ENCODE data around the gene DCLK1.

DNA sequence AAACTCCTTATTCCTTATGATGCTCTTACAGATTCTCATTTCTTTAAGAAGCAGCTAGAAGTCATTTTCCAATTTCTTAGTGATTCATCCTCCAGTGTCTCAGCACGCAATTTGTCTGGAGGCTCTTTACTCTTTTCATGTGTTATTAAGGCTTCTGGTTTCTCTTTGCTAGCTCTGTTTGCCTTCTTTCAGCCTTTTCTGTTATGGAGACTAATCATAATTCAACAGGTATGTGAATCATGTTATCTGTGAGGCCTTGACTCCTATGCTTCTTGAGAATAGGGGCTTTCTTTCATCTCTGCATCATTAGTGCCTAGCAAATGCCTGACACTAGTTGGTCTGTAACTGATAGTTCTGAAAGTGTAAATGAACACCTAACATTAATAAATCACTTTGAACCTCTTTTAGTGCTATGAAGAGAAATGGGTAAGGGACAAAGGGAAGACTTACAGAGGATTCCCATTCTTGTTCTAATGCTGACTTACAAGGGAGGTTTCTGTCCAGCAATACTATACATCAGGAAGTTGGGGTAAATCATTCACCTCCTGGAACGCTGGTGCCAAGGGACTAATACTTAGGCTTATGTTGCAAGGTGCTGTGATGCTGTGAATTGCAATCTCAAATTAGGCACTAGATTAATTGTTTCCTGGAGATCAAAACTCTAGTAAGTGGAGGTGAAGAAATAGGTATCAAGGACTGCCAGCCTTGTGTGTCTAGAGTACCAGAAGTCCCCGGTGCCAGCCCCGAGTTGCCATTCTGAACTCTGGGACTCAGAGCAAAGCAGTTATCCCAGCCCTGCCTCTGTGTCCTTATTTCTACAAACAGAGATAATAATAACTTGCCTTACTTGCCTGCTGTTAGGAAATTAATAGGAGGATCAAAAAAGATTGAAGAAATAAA lies 265.6 kb downstream of the DCLK1 start:
- TF ChIP-seq POLR2AphosphoS5 (IDR thresholded peaks at IDR 0.05; ENCODE audit: low read depth, low read length) (no peak), SIN3A (IDR thresholded peaks at IDR 0.05; ENCODE audit: borderline replicate concordance, insufficient read depth, low read depth, low read length) (no peak)
- TF ChIP-seq, protein P1, sequence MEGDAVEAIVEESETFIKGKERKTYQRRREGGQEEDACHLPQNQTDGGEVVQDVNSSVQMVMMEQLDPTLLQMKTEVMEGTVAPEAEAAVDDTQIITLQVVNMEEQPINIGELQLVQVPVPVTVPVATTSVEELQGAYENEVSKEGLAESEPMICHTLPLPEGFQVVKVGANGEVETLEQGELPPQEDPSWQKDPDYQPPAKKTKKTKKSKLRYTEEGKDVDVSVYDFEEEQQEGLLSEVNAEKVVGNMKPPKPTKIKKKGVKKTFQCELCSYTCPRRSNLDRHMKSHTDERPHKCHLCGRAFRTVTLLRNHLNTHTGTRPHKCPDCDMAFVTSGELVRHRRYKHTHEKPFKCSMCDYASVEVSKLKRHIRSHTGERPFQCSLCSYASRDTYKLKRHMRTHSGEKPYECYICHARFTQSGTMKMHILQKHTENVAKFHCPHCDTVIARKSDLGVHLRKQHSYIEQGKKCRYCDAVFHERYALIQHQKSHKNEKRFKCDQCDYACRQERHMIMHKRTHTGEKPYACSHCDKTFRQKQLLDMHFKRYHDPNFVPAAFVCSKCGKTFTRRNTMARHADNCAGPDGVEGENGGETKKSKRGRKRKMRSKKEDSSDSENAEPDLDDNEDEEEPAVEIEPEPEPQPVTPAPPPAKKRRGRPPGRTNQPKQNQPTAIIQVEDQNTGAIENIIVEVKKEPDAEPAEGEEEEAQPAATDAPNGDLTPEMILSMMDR (IDR thresholded peaks at IDR 0.05): no peak
